Measurements from ENCODE around the gene PGM2L1. TPM values are rescaled to one million over a fixed set of nuclear protein-coding genes. Genes with fewer than 3 reads are reported as not detected.

Gene PGM2L1
- total and polyA plus RNA-seq, 2 of the 4 experiments (the other 2 are of a cell fraction), result 0.72 to 1.8 TPM

DNA sequence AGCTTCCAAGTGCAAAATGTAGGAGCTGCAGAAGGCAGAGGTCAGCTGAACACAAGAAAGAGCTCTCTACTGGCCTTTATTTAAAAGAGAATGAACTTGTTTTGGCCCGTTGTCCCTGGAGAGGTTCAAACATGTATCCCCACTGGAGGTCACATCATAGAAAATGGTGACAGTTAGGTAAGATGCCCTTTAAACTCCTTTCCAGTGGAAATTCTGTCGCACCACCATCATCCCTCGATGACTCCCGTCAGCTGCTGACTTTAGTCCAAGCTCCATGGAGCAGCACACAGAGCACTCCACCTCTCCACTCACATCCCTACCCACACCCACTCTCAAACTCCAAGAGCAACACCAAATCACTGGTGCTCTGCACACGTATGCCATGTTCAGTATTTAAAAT, 71.6 kb downstream of the PGM2L1 start:
- H3K36me3 ChIP-seq (ENCODE audit: control insufficient read depth, insufficient read depth, low read length), result no peaks in the 10 kb centered on the region
- peak overlapping the region; percentile 27; the same call in 1 of the 2 replicates for H4K5ac ChIP-seq (ENCODE audit: low read depth, low read length)
- H3K9ac ChIP-seq (ENCODE audit: low read depth, low read length), result no peak overlapping the region
- H2AK5ac ChIP-seq (ENCODE audit: low read depth, low read length), result peak overlapping the region; percentile 74; the same call in 1 of the 2 replicates
- H3K18ac ChIP-seq (ENCODE audit: low read depth, low read length), result peak overlapping the region; percentile 62; the same call in 1 of the 2 replicates
- H3K4me1 ChIP-seq (ENCODE audit: control insufficient read depth, insufficient read depth, low read length), result peaks cover 22% of the 10 kb centered on the region
- DNase-seq, result no peak
- H3K79me1 ChIP-seq (ENCODE audit: low read depth in 1 of 2, low read length in 2 of 2), result no peaks in the 10 kb centered on the region
- H3K14ac ChIP-seq (replicated peaks; ENCODE audit: low read depth, low read length), result peak overlapping the region; percentile 89
- no peak overlapping the region for H2BK5ac ChIP-seq (ENCODE audit: low read depth, low read length, poor library complexity, severe bottlenecking)
- H3K4me3 ChIP-seq (ENCODE audit: insufficient read depth, low read depth, low read length), result no peak overlapping the region
- H2AFZ ChIP-seq (replicated peaks; ENCODE audit: low read length, poor library complexity), result no peak overlapping the region
- no peaks in the 10 kb centered on the region for H3K27me3 ChIP-seq (ENCODE audit: control insufficient read depth, insufficient read depth, low read length)
- WGBS, 2 experiments (ENCODE audit: extremely low coverage in 2 of 2, insufficient read length in 1 of 2), result 100% methylated on average over 3 of the region's 5 CpGs; no CpG with 5 or more reads in 1 of the 2 experiments
- H3K56ac ChIP-seq (ENCODE audit: extremely low read depth, insufficient read depth, low read length), result no peak overlapping the region
- TF ChIP-seq RCOR1 (IDR thresholded peaks at IDR 0.05; ENCODE audit: insufficient replicate concordance, low read length) (no peak), BHLHE40 (IDR thresholded peaks at IDR 0.05; ENCODE audit: low read depth, low read length) (no peak), CEBPB (IDR thresholded peaks at IDR 0.05; ENCODE audit: low read depth, low read length) (no peak), FOS (IDR thresholded peaks at IDR 0.05; ENCODE audit: low read depth, low read length) (no peak), POLR2A (IDR thresholded peaks at IDR 0.05; ENCODE audit: low read depth, low read length) (no peak), CHD1 (IDR thresholded peaks at IDR 0.05; ENCODE audit: low read depth, low read length) (no peak), RFX5 (IDR thresholded peaks at IDR 0.05; ENCODE audit: low read depth, low read length) (no peak), MAFK (IDR thresholded peaks at IDR 0.05; ENCODE audit: low read depth, low read length) (no peak), MXI1 (IDR thresholded peaks at IDR 0.05; ENCODE audit: borderline replicate concordance, low read depth, low read length) (no peak), SMC3 (IDR thresholded peaks at IDR 0.05; ENCODE audit: low read depth, low read length) (no peak), MAZ (IDR thresholded peaks at IDR 0.05; ENCODE audit: borderline replicate concordance, low read depth, low read length) (no peak), NFE2L2 (IDR thresholded peaks at IDR 0.05; ENCODE audit: low read depth, low read length) (no peak), RAD21 (IDR thresholded peaks at IDR 0.05; ENCODE audit: low read length) (no peak)
- TF ChIP-seq, protein P1, sequence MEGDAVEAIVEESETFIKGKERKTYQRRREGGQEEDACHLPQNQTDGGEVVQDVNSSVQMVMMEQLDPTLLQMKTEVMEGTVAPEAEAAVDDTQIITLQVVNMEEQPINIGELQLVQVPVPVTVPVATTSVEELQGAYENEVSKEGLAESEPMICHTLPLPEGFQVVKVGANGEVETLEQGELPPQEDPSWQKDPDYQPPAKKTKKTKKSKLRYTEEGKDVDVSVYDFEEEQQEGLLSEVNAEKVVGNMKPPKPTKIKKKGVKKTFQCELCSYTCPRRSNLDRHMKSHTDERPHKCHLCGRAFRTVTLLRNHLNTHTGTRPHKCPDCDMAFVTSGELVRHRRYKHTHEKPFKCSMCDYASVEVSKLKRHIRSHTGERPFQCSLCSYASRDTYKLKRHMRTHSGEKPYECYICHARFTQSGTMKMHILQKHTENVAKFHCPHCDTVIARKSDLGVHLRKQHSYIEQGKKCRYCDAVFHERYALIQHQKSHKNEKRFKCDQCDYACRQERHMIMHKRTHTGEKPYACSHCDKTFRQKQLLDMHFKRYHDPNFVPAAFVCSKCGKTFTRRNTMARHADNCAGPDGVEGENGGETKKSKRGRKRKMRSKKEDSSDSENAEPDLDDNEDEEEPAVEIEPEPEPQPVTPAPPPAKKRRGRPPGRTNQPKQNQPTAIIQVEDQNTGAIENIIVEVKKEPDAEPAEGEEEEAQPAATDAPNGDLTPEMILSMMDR (conservative IDR thresholded peaks at IDR 0.05; ENCODE audit: low read depth, low read length), result no peak
- TF ChIP-seq, protein P2, sequence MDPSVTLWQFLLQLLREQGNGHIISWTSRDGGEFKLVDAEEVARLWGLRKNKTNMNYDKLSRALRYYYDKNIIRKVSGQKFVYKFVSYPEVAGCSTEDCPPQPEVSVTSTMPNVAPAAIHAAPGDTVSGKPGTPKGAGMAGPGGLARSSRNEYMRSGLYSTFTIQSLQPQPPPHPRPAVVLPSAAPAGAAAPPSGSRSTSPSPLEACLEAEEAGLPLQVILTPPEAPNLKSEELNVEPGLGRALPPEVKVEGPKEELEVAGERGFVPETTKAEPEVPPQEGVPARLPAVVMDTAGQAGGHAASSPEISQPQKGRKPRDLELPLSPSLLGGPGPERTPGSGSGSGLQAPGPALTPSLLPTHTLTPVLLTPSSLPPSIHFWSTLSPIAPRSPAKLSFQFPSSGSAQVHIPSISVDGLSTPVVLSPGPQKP (IDR thresholded peaks at IDR 0.05; ENCODE audit: borderline replicate concordance, low read depth, low read length), result no peak
- TF ChIP-seq, protein P3, sequence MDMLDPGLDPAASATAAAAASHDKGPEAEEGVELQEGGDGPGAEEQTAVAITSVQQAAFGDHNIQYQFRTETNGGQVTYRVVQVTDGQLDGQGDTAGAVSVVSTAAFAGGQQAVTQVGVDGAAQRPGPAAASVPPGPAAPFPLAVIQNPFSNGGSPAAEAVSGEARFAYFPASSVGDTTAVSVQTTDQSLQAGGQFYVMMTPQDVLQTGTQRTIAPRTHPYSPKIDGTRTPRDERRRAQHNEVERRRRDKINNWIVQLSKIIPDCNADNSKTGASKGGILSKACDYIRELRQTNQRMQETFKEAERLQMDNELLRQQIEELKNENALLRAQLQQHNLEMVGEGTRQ (IDR thresholded peaks at IDR 0.05; ENCODE audit: low read depth, low read length), result no peak
- no peaks in the 10 kb centered on the region for H4K20me1 ChIP-seq (ENCODE audit: insufficient read depth, low read length)
- ChIA-PET CTCF (interaction anchor here (1.0 kb wide), 1 partner anchor 18 kb away, joined by 3 read pairs; no protein-coding TSS in a partner anchor), POLR2A (ENCODE audit: unreplicated experiment) (no interaction called here)
- H3K9me3 ChIP-seq (ENCODE audit: control insufficient read depth, insufficient read depth, low read length), result no peaks in the 10 kb centered on the region
- H4K8ac ChIP-seq (ENCODE audit: low read depth in 2 of 2, low read length in 2 of 2), result peak overlapping the region in 1 of 2 experiments; percentile 24; a peak in 1 of 4 replicates
- ATAC-seq (ENCODE audit: low read depth), result no peak
- H2BK15ac ChIP-seq (ENCODE audit: low read depth, low read length), result peak overlapping the region; percentile 3; the same call in 2 of the 3 replicates
- BruUV-seq (replicated peaks), result no TSS peak
- H3K27ac ChIP-seq (ENCODE audit: insufficient read depth, low read length), result no peak overlapping the region
- H4K91ac ChIP-seq (ENCODE audit: insufficient read depth, low read depth, low read length), result no peak overlapping the region
- intact Hi-C loops (cut with micrococcal nuclease), result loop anchor here (10.0 kb wide), 1 partner anchor 118 kb away; no protein-coding TSS in a partner anchor
- peak overlapping the region; percentile 71 for H2BK20ac ChIP-seq (ENCODE audit: low read depth, low read length)
- in situ Hi-C loops (cut with MboI; ENCODE audit: low sequenced_read_pairs), result loop anchor here (10.0 kb wide), 1 partner anchor 62 kb away; no protein-coding TSS in a partner anchor
- no peak overlapping the region for H3K4me2 ChIP-seq (ENCODE audit: low read depth, low read length)
- peak overlapping the region; percentile 81; the same call in 1 of the 2 replicates for H3K4ac ChIP-seq (ENCODE audit: low read depth, low read length)
- H3K23ac ChIP-seq (ENCODE audit: low read depth, low read length), result peak overlapping the region; percentile 43; the same call in 1 of the 2 replicates
- peak overlapping the region; percentile 22; the same call in 1 of the 2 replicates for H2BK120ac ChIP-seq (ENCODE audit: low read depth, low read length)
- dilution Hi-C loops (cut with HindIII; ENCODE audit: low sequenced_read_pairs, unreplicated experiment), result no loop called here
- no peak overlapping the region for H2AK9ac ChIP-seq (replicated peaks; ENCODE audit: low read depth, low read length, poor library complexity)
- H3K9me1 ChIP-seq (ENCODE audit: insufficient read depth, low read length), result peaks cover 17% of the 10 kb centered on the region; the same call in 1 of the 2 replicates
